ENCODE results near the gene CPLANE1.

CPLANE1 gene

GRCh38 chr5:37208883-37209797 lies 40.0 kb downstream of the CPLANE1 start:
- TF ChIP-seq CTCF (IDR thresholded peaks at IDR 0.05; ENCODE audit: insufficient read depth, low read depth, low read length, missing control alignments): no peak
- H3K4me3 ChIP-seq (ENCODE audit: low read depth, low read length): peak overlapping the region; percentile 58
- DNase-seq (ENCODE audit: low read depth): peak; percentile 64

- H3K4me3 ChIP-seq (ENCODE audit: low read depth, low read length): no peak overlapping the region
- no peak for DNase-seq (ENCODE audit: low read depth)
- no peak for TF ChIP-seq CTCF (IDR thresholded peaks at IDR 0.05; ENCODE audit: insufficient read depth, low read depth, low read length, missing control alignments)
These were observed 41.4 kb downstream of the CPLANE1 start for GRCh38 chr5:37207802-37208201.

GRCh38 chr5:37206736-37207135 lies 42.4 kb downstream of the CPLANE1 start:
- H3K4me3 ChIP-seq (ENCODE audit: low read depth, low read length): no peak overlapping the region
- DNase-seq (ENCODE audit: low read depth): no peak
- TF ChIP-seq CTCF (IDR thresholded peaks at IDR 0.05; ENCODE audit: insufficient read depth, low read depth, low read length, missing control alignments): no peak

GRCh38 chr5:37198842-37199241 lies 50.3 kb downstream of the CPLANE1 start:
- no peak for DNase-seq (ENCODE audit: low read depth)
- TF ChIP-seq CTCF (IDR thresholded peaks at IDR 0.05; ENCODE audit: insufficient read depth, low read depth, low read length, missing control alignments): no peak
- no peak overlapping the region for H3K4me3 ChIP-seq (ENCODE audit: low read depth, low read length)

- TF ChIP-seq CTCF (IDR thresholded peaks at IDR 0.05; ENCODE audit: insufficient read depth, low read depth, low read length, missing control alignments): no peak
- peak; percentile 17 for DNase-seq (ENCODE audit: low read depth)
- peak overlapping the region; percentile 25 for H3K4me3 ChIP-seq (ENCODE audit: low read depth, low read length)
These were observed 51.1 kb downstream of the CPLANE1 start for GRCh38 chr5:37198061-37198460.

- peak; percentile 56 for DNase-seq (ENCODE audit: low read depth)
- H3K4me3 ChIP-seq (ENCODE audit: low read depth, low read length): peak overlapping the region; percentile 25
- no peak for TF ChIP-seq CTCF (IDR thresholded peaks at IDR 0.05; ENCODE audit: insufficient read depth, low read depth, low read length, missing control alignments)
These were observed 51.7 kb downstream of the CPLANE1 start for GRCh38 chr5:37197340-37198050.
